SH-SY5Y (cell line): ENCODE results near the gene EIPR1.

ENCODE experiments used
- GATA2 ChIP-seq: IDR thresholded peaks from 2 replicates; pipeline ENCODE4 v1.6.1; 2011; ENCODE audit warnings: mild to moderate bottlenecking, low read depth, low read length
- GATA3 ChIP-seq: IDR thresholded peaks from 2 replicates; pipeline ENCODE4 v1.6.1; 2011; ENCODE audit warnings: low read depth, mild to moderate bottlenecking, low read length, moderate library complexity

GRCh38 chr2:3279236-3279960 is 98.2 kb downstream of the EIPR1 start:
- TF ChIP-seq GATA2 (no peak), GATA3 (no peak)
